Large intestine (tissue), 3 donors: ENCODE data around the gene S100PBP. TPM values are rescaled to one million over a fixed set of nuclear protein-coding genes. Genes with fewer than 3 reads are reported as not detected.

Source experiments
- DNase-seq, 2 donors: peaks; one replicate each; pipeline versions ENCODE4 v3.0.0 to v3.0.0-alpha.2; 2013
- H3K27ac ChIP-seq: one replicate; pipeline ENCODE4 v1.5.1; 2013; ENCODE audit warnings: low read length
- H3K27me3 ChIP-seq: 2 replicates; pipeline ENCODE4 v1.6.1; 2013; ENCODE audit warnings: low read length; ENCODE audit not compliant: control insufficient read depth, insufficient read depth
- H3K36me3 ChIP-seq: 2 replicates; pipeline ENCODE4 v1.6.1; 2013; ENCODE audit warnings: low read length; ENCODE audit not compliant: control insufficient read depth, insufficient read depth
- H3K4me1 ChIP-seq: one replicate; pipeline ENCODE4 v1.6.1; 2013; ENCODE audit warnings: low read length; ENCODE audit not compliant: control insufficient read depth, insufficient read depth
- H3K4me3 ChIP-seq: one replicate; pipeline ENCODE4 v1.5.1; 2013; ENCODE audit warnings: low read length
- H3K9me3 ChIP-seq: one replicate; pipeline ENCODE4 v1.6.1; 2013; ENCODE audit warnings: mild to moderate bottlenecking, low read depth, low read length, moderate library complexity; ENCODE audit not compliant: control insufficient read depth
- WGBS: methylation state at CpG from one replicate; pipeline ENCODE4 v1.1.5; 2013; ENCODE audit warnings: low lambda C conversion rate; ENCODE audit not compliant: insufficient coverage; 5-methylcytosine and 5-hydroxymethylcytosine counted together
- polyA plus RNA-seq: library from polyadenylated mRNA; unstranded; fragments of 120-200 nt; gene quantifications from one replicate; pipeline ENCODE4 v1.2.1, GENCODE V29; 2013

The S100PBP gene
- polyA plus RNA-seq, 1 donor: 27.5 TPM

DNA sequence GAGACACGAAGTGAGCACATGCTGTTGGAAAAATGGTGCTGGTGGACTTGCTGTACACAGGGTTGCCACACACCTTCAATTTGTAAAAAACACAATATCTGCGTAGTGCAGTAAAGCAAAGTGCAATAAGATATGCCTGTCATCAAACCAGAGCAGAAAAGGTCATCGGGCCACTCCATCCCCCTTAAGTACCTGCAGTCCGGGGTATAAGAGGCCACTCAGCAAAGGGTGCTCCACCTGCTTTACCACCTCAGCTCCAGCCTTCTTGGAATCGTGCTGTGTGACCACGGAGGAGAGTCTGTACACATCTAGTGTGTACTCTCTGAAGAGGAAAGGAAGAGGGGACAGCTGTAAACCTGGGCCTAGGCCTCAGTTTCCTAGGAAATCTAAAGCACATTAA, 11.2 kb upstream of the S100PBP start:
- H3K27me3 ChIP-seq: no peaks in the 10 kb centered on the region
- peak; percentile 72 to 84 for DNase-seq
- WGBS: 33% methylated on average over 1 of the region's 6 CpGs
- H3K4me1 ChIP-seq: no peaks in the 10 kb centered on the region
- peaks cover 39% of the 10 kb centered on the region for H3K36me3 ChIP-seq
- H3K9me3 ChIP-seq: peaks cover 7% of the 10 kb centered on the region
- H3K4me3 ChIP-seq: no peak overlapping the region
- no peak overlapping the region for H3K27ac ChIP-seq

DNA sequence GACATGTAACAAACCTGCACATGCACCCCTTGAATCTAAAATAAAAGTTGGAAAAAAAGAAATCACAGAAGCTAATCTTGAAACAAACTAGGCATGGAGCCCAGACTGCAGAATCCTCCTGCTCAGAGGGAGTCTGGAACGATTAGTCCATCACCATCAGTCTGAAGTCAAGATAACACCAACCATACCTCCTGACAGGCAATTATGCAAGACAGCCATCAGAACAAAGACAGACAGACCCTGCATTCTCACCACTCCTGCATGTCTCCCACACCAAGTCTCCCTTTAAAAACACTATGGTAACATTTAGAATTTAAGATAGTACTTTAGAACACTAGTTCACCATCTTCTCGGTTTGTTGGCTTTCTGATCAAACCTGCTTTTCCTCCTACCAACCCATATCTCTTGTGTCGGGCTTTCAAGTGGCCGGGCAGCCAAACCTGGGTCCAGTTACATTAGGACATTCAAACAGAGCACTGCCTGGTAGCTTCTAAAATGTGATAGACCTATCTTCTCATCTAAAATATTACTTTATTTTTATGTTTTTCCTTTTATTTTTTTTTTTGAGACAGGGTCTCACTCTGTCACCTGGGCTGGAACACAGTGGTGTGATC, 10.4 kb upstream of the S100PBP start:
- Histone ChIP-seq H3K27ac (no peak overlapping the region), H3K4me1 (no peaks in the 10 kb centered on the region), H3K9me3 (peaks cover 7% of the 10 kb centered on the region), H3K36me3 (peaks cover 35% of the 10 kb centered on the region), H3K27me3 (no peaks in the 10 kb centered on the region), H3K4me3 (no peak overlapping the region)
- peak in 1 of 2 donors; percentile 51 for DNase-seq
- WGBS: 100% methylated on average over 1 of the region's 4 CpGs

DNA sequence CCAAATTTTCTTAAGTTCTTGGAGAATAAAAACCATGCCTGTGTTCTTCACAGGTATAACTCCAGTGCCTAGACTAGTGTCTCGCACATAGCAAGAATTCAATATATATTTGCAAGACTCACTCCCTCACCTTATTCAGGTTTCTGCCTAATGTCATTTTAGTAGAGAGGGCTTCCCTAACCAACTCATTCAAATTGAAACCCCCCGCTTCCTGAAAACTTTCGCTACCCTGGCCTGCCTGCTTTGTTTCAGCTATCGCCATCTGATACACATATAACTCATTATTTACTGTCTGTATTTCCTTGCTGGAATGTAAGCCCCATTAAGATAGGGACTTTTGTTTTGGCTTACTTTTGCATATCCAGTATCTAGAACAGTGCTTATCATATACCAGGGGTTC, 8.9 kb upstream of the S100PBP start:
- peaks cover 32% of the 10 kb centered on the region for H3K36me3 ChIP-seq
- no peak for DNase-seq
- 95% methylated on average over 3 of the region's 4 CpGs for whole genome bisulfite sequencing

DNA sequence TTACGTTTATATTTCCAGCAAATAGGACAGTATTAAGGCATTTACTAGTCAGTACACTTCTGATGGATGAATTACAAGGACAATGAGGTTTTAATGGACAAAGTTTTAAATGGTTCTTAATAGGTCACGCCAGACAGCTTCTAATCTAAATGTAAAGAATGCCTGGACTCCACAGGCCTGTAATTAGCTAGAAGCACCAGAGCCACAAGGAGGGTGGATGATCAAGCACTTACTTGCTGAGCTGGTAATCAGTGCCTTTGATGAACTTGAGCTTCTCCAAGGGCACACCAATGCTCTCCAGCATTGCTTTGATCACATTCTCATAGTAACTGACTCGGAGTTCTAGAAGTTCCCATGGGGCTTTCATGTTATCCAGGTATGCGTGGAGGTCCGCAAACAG, 7.1 kb upstream of the S100PBP start:
- DNase-seq: no peak
- Histone ChIP-seq H3K36me3 (peaks cover 31% of the 10 kb centered on the region), H3K4me3 (no peak overlapping the region), H3K4me1 (no peaks in the 10 kb centered on the region), H3K27me3 (no peaks in the 10 kb centered on the region), H3K27ac (no peak overlapping the region), H3K9me3 (no peaks in the 10 kb centered on the region)
- 100% methylated on average over 1 of the region's 5 CpGs for WGBS

More for the DNA sequence above, 8.9 kb upstream of the S100PBP start:
- H3K9me3 ChIP-seq: peaks cover 7% of the 10 kb centered on the region
- H3K27ac ChIP-seq: no peak overlapping the region
- H3K4me1 ChIP-seq: no peaks in the 10 kb centered on the region
- no peaks in the 10 kb centered on the region for H3K27me3 ChIP-seq
- no peak overlapping the region for H3K4me3 ChIP-seq

DNA sequence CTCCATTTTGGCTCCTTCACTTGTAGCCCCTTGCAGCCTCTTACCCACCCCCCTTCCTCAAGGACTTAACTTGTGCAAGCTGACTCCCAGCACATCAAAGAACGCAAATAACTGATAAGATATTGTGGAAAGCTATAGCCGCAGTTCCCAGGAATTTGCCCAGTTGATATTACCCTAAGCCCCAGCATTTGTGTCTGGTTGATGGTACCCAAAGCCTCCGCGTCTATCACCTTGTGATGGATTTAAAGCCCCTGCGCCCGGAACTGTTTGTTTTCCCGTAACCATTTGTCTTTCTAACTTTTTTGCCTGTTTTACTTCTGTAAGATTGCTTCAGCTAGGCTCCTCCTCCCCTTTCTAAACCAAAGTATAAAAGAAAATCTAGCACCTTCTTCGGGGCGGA, 6.2 kb upstream of the S100PBP start:
- no peaks in the 10 kb centered on the region for H3K27me3 ChIP-seq
- 60% methylated on average over 1 of the region's 9 CpGs for WGBS
- no peaks in the 10 kb centered on the region for H3K9me3 ChIP-seq
- DNase-seq: no peak
- H3K4me1 ChIP-seq: peaks cover 1% of the 10 kb centered on the region
- no peak overlapping the region for H3K4me3 ChIP-seq
- H3K36me3 ChIP-seq: peaks cover 29% of the 10 kb centered on the region
- H3K27ac ChIP-seq: no peak overlapping the region

DNA sequence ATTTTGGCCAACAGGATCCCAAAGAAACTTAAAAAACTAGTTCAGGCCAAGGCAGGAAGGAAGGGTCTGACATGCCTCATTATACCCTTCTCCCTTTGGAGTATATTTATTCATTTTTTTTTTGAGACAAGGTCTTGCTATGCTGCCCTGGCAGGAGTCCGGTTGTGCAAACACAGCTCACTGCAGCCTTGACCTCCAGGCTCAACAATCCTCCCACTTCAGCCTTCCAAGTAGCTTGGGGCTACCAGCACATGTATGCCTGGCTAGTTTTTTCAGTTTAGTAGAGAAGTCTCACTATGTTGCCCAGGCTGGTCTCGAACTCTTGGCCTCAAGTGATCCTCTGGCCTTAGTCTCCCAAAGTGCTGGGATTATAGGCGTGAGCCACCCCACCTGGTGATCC, 5.5 kb upstream of the S100PBP start:
- no CpG with 5 or more reads among the region's 3 CpGs for WGBS
- no peaks in the 10 kb centered on the region for H3K27me3 ChIP-seq
- peaks cover 3% of the 10 kb centered on the region for H3K4me1 ChIP-seq
- no peak overlapping the region for H3K4me3 ChIP-seq
- DNase-seq: no peak
- no peaks in the 10 kb centered on the region for H3K9me3 ChIP-seq
- peaks cover 27% of the 10 kb centered on the region for H3K36me3 ChIP-seq
- H3K27ac ChIP-seq: no peak overlapping the region

DNA sequence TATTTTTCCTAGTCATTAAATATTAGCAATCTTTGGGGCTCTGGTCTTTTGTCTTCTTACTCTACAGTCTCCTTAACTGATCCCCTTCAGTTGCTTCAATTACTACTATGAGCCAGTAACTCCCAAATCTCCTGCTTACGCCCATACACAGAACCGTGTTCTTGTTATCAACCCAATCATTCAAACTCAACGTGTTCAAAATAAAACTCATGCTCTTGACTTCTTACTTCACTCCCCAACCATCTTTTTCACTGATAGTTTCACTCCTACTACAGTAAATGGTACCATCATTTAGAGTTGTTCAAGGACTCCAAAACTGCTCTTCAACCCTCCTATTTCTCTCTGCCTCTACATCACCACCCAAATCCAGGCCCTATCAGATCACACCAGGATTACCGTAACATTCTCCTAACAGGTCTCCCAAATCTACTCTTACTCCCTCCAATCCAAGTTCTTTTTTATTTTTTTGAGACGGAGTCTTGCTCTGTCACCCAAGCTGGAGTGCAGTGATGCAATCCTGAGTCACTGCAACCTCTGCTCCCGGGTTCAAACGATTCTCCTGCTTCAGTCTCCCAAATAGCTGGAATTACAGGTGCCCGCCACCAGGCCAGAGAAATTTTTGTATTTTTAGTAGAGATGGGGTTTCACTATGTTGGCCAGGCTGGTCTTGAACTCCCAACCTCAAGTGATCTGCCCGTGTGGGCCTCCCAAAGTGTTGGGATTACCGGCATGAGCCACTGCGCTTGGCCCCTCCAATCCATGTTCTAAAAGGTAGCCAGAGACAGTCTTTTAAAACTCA, 3.3 kb upstream of the S100PBP start:
- Histone ChIP-seq H3K9me3 (no peaks in the 10 kb centered on the region), H3K4me1 (peaks cover 6% of the 10 kb centered on the region), H3K36me3 (peaks cover 13% of the 10 kb centered on the region), H3K27me3 (no peaks in the 10 kb centered on the region), H3K4me3 (no peak overlapping the region), H3K27ac (no peak overlapping the region)
- DNase-seq: peak in 1 of 2 donors; percentile 12
- WGBS: 90% methylated on average over 4 of the region's 11 CpGs

DNA sequence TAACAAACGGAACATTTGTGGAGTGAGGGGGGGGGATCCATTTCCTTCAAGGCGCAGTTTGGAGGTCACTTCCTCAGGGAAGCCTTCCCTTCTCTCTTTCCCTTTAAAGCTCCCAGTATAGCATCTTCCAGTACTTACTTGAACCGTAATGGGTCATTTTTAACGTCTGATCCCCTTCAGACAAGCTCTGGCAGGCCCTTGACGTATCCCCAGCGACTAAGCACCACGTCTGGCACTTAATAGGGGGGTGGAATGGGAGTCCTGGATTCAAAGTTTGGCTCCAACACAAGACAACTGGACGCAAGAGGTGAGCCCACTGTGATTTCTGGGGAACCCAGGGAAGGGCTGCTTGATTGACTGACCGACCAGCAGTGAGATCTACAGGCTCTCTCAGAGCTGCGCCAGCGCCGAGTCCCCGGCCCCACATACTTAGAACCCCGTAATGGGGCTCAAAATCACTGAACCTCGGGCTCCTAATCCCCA, 736 bp upstream of the S100PBP start:
- Histone ChIP-seq H3K4me3 (peak overlapping the region; percentile 98), H3K4me1 (peaks cover 6% of the 10 kb centered on the region), H3K27ac (peak overlapping the region; percentile 87), H3K9me3 (no peaks in the 10 kb centered on the region), H3K36me3 (peaks cover 3% of the 10 kb centered on the region), H3K27me3 (no peaks in the 10 kb centered on the region)
- peak in 1 of 2 donors; percentile 49 for DNase-seq
- no CpG with 5 or more reads among the region's 15 CpGs for WGBS

DNA sequence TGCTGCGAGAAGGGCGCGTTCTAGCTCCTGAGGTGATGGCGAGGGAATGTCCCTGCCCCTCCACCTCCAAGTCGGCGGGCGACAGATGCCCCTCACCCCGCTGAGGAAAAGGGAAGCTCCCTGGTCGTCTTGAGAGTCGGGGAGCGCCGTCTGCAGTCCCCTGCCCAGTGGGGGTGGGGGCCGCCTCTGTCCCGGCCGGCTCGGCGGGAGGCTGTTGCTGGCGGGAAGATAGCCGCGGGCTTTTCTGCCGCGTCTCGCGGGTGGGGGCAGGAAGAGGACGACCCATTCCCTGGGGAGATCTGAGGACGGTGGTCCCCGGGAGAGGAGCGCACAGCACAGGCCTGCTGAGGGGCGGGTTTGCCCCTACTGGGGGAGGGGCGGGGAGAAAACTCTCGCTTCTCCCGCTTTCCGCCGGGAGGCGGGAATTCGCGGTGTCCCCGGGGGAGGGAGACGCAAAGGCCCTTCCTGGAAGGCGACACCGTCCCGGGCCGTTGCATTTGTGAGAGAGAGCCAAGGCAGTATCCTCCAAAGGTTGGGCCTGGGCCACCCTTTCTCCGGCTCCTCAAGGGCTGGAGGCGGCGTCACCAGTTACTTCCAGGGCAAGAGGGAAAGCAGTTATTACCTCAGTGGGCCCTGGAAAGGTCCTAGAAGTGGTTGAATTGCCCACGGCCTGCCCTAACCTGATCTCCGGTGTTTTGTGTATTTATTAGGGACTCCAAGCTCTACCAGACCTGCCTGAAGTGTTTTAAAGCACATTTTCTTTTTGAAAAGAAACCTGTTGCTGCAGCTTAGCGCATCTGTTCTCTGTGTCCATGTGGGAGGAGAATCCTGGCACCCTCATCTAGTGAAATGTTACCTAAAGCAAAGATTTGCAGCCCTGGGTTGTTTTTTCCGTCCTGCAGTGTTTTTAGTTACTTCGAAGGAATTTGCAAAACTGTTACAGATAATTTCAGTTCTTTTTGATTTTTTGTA, 648 bp downstream of the S100PBP start:
- Histone ChIP-seq H3K9me3 (no peaks in the 10 kb centered on the region), H3K4me3 (peak overlapping the region; percentile 98), H3K4me1 (peaks cover 6% of the 10 kb centered on the region), H3K27ac (peak overlapping the region; percentile 96), H3K27me3 (no peaks in the 10 kb centered on the region), H3K36me3 (peaks cover 3% of the 10 kb centered on the region)
- no CpG with 5 or more reads among the region's 51 CpGs for whole genome bisulfite sequencing
- DNase-seq: peak; percentile 25 to 76
